ENCODE data around the gene CPLANE2.

- TF ChIP-seq, protein P1, sequence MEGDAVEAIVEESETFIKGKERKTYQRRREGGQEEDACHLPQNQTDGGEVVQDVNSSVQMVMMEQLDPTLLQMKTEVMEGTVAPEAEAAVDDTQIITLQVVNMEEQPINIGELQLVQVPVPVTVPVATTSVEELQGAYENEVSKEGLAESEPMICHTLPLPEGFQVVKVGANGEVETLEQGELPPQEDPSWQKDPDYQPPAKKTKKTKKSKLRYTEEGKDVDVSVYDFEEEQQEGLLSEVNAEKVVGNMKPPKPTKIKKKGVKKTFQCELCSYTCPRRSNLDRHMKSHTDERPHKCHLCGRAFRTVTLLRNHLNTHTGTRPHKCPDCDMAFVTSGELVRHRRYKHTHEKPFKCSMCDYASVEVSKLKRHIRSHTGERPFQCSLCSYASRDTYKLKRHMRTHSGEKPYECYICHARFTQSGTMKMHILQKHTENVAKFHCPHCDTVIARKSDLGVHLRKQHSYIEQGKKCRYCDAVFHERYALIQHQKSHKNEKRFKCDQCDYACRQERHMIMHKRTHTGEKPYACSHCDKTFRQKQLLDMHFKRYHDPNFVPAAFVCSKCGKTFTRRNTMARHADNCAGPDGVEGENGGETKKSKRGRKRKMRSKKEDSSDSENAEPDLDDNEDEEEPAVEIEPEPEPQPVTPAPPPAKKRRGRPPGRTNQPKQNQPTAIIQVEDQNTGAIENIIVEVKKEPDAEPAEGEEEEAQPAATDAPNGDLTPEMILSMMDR (conservative IDR thresholded peaks at IDR 0.05; ENCODE audit: low read depth, low read length), result no peak
- TF ChIP-seq EZH2 (IDR thresholded peaks at IDR 0.05; ENCODE audit: borderline replicate concordance, low read depth, low read length, poor library complexity, severe bottlenecking), result no peak
Measured at GRCh38 chr1:16247441-16247840, 10.5 kb upstream of the CPLANE2 start.

All from A673 (cell line).